HG03039 (cell line): Measurements from ENCODE around the gene RNF32.
"Not testable (repeated sequence)": the region's sequence is repeated elsewhere in the genome, so short reads cannot be mapped to it uniquely, and the experiment has no call there.

Source experiments
- ATAC-seq: cut with Tn5 transposase; IDR thresholded peaks from one replicate; pipeline ENCODE4 v1.9.1; 2021; ENCODE audit warnings: mild to moderate bottlenecking, moderate library complexity; ENCODE audit not compliant: unreplicated experiment

RNF32 gene

DNA sequence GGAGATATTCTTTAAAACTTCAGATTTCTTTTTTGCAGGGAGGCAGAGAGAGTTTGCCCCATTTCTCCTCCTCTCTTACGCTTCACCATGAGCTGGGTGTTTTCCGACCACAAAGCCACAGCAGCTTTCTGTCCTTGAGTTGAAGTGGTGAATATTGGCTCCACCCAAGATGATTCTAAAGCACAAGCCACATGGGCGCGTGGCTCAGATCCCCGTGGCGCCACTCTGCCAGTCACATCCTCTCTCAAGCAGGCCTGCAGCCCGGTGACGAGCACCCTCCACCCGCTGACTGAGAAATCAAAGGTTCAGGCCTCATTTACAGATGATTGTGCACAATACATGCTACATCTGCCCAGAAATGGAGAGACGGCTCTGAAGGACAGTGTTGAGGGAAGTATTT lies 27.6 kb upstream of the RNF32 start:
- no peak for ATAC-seq

DNA sequence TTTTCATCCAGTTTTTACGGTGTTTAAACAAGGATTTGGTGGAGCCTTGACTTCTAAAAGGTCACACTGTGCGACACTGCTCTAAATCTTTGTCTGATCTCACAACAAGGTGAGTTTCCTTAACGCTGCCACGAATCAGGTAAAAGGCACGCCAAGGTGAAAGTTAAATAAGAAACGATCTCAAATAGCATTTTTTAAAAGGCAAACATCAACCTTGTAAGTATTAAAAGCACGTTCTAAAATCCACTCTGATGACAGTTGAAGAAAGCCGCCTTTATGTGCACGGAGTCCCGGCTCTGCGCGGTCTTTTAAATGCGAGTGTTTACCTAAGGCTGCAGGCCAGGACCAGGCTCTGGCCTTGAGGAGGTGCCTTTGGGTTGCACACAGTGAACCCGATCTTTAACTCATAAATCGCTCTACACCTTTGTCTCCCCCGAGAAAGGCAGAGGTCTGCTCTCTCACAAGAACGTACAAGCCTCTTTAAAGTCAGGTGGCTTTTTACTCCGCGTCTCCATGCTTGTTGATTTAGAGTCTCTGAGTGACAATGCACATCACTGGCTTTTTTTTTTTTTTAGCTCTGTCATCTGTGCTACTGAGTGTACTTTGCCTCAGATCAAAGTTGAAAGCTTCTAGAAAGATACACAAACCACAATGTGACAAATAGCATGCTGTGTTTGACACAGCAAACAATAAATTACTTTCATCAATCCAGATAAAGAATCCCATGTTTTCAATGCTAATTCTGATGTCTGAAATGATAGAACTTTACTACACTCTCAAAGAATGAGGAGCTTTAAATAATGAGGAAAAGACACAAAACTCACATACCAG lies 25.9 kb upstream of the RNF32 start:
- ATAC-seq = no peak

DNA sequence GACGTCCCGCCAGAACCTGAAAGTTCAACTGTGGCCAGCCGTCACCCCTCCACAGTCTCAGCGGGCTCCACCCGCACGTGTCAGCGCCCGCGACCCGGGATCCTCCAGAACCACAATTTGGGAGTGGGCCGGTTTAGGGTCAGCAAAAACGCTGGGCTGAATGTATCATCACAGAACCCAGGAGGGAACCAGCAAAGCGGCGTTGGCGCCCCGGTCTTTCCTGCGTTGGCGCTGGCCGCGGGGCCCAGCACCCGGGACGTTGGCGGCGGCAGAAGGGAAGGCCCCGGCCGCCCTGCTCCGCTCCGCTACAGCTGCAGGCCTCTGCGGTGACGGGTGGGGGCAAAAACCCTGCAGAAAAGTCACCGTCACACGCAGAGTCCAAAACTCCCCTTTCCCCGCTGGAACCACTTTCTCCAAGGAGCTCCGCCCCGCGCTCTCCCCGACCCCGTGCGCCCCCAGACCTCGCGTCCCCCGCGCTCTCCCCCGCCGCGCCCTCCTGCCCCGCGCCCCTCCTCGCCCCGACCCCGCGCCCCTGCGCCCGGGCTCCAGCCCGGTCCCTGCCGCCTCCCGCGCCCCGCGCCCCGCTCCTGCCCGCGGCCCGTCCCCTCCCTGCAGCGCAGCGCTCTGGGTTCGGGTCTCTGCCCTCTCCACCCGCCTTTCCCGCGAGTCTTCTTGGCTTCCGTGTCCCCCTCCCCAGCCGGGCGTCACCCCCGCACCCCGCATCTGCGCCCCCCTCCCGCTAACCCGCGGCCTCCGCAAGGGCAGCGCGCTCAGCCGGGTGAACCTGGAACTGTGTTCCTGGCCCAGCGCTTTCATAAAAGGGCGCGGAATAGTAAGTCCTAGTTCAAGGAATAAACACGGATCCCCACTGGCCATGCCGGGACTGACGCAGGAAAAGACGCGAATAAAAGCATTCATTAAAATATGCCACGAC lies 24.0 kb upstream of the RNF32 start:
- no peak for ATAC-seq

- ATAC-seq = no peak
Measured at GRCh38 chr7:156617215-156617614, 23.4 kb upstream of the RNF32 start.

GRCh38 chr7:156618078-156618779 lies 22.3 kb upstream of the RNF32 start:
- no peak for ATAC-seq

- ATAC-seq = no peak
Measured at GRCh38 chr7:156618780-156619367, 21.7 kb upstream of the RNF32 start.

GRCh38 chr7:156619488-156620290 lies 20.9 kb upstream of the RNF32 start:
- ATAC-seq = not testable (repeated sequence)

DNA sequence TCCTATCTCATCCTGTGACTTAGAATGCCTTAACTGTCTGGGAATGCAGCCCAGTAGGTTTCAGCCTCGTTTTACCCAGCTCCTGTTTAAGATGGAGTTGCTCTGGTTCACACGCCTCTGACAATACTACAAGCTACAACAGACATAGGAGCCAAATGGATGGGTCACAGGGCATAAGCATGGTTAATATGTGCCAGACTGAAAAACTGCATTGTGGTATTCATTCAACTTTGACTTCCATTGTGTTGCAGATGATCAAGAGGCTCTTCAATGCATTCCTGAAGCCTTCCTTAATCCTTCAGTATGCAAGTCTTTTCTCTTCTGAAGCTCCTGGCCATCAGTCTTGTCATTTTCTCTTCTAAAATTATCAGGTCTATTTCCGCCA lies 20.3 kb upstream of the RNF32 start:
- ATAC-seq = no peak

- ATAC-seq = no peak
Measured at GRCh38 chr7:156621652-156622051, 18.9 kb upstream of the RNF32 start.

GRCh38 chr7:156625580-156625979 lies 15.0 kb upstream of the RNF32 start:
- no peak for ATAC-seq

GRCh38 chr7:156626220-156626895 lies 14.2 kb upstream of the RNF32 start:
- no peak for ATAC-seq

DNA sequence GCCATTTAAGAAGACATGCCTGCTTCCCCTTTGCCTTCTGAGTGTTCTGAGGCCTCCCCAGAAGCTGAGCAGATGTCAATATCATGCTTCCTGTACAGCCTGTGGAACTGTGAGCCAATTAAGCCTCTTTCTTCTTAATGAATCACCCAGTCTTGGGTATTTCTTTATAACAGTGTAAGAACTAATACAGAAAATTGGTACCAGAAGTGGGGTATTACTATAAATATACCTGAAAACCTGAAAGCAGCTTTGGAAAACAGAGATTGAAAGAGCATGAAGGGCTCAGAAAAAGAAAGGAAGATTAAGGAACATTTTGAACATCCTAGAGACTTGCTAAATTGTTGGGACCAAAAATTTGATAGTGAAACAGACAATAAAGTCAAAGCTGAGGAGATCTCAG lies 12.0 kb upstream of the RNF32 start:
- ATAC-seq = no peak

GRCh38 chr7:156629873-156630272 lies 10.7 kb upstream of the RNF32 start:
- ATAC-seq = no peak

DNA sequence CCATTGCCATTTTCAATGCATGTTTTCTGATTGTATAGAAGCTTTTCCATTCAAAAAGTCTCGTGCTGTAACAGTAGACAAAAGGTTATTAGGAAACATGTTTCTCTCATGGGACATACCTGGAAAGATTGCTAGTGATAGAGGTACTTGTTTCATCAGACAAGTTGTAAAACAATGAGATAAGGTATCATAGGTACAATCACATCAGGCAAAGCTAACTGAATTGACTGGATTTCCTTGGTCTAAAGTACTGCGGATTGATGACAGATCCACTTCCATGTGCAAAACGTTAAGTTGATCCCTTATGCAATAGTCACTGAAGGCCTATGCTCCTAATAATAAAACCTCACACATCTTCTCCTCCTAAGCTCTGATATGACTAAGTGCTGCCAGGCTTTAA lies 6.5 kb upstream of the RNF32 start:
- no peak for ATAC-seq

DNA sequence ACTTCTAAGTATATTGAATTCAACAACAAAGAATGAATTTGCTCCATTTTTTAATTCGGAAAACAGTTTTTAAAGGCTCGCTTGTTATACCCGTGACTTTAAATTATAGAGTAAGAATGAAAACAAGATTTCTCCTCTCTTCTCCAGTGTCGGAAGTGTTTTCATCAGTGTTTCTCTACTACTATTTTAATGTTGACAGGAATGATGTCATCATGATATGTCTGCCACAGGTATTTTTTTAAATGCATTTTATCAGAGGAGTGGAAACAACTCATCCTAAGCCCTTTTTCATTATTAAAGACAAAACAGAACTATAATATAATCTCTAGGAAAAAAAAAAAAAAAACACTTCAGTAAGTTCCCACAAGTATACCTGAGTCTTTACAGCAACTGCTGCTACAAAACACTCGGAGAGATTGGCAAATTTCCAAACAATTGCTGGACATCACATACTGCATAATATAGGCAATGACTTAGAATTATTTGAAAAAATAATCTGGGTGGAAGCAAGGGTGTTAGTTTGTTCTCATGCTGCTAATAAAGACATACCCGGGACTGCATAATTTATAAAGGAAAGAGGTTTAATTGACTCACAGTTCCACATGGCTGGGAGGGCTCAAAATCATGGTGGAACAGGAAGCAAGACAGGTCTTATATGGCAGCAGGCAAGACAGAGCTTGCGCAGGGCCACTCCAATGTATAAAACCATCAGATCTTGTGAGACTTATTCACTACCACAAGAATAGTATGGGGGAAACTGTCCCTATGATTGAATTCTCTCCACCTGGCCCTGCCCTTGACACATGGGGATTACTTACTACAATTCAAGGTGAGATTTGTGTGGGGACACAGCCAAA lies 4.8 kb upstream of the RNF32 start:
- no peak for ATAC-seq

DNA sequence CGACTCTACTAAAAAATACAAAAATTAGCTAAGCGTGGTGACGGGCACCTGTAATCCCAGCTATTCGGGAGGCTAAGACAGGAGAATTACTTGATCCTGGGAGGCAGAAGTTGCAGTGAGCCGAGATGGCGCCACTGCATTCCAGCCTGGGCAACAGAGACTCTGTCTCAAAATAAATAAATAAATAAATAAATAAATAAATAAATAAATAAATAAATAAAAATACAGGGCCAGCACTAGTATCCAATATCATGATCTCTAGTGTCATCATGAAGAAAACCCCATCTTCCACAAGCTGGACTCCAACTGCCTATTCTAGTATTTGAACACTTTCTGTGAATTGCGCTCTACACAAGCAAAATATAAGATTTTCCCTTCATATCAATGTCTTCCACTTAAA lies 3.5 kb upstream of the RNF32 start:
- ATAC-seq = not testable (repeated sequence)

- no peak for ATAC-seq
Measured at GRCh38 chr7:156638443-156639077, 2.0 kb upstream of the RNF32 start.
